OCI-LY3 (cell line): ENCODE data around the gene MMP3.

ENCODE experiments used
- CTCF ChIP-seq: fragments of 200-600, 300-600 bp; sonication (generic); IDR thresholded peaks from 2 replicates; pipeline ENCODE4 v1.5.1; 2014; ENCODE audit warnings: antibody characterized with exemption, low read length, low read depth
- EZH2phosphoT487 ChIP-seq: fragments of 200-600 bp; shearing (Covaris generic); IDR thresholded peaks from 2 replicates; pipeline ENCODE4 v1.6.1; 2018; ENCODE audit warnings: antibody characterized with exemption, mixed run types, low read depth

- TF ChIP-seq CTCF (no peak), EZH2phosphoT487 (no peak)
Measured at GRCh38 chr11:102836290-102836875, 7.0 kb downstream of the MMP3 start.
